Epithelial cell of prostate (primary cell): ENCODE measurements around the gene RNF181.
"Not testable (repeated sequence)": the region's sequence is repeated elsewhere in the genome, so short reads cannot be mapped to it uniquely, and the experiment has no call there.

Source experiments
- DNase-seq: peaks from one replicate; pipeline ENCODE4 v3.0.0-alpha.2; 2011; ENCODE audit warnings: low read depth, low spot score
- H3K27ac ChIP-seq: fragments of 450-650 bp; 2 replicates; pipeline ENCODE4 v1.5.1; 2017; ENCODE audit warnings: mild to moderate bottlenecking

RNF181 gene

GRCh38 chr2:85593023-85593422, 2.5 kb upstream of the RNF181 start:
- no peak overlapping the region for H3K27ac ChIP-seq
- DNase-seq, result no peak

DNA sequence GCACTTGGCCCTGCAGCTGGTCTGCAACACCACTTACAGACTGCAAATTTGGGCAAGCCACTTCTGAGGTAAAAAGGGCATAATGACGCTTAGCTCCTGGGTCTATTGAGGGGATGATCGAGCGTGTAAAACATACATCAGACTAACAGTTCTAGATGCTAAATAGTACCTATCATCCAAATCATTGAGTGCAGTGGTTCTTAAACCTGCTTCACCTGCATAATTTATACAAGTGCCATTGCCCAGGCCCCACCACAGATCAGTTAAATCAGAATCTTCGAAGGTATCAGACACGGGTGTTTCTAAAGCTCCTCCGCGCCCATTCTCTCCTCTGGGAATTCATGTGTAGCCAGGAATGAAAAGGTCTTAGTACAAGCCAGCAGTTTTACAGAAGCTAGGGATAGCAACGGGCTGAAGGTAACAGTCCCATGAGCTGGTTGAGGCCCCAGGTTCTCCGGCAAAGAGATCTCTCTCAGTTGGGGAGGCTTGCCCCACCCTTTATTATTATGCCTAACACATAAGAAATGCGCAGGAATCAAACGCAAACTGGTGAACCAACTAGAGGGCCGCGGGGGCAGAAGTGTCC, 737 bp upstream of the RNF181 start:
- DNase-seq, result no peak
- peak overlapping the region; percentile 82 for H3K27ac ChIP-seq

GRCh38 chr2:85596026-85596333, 435 bp downstream of the RNF181 start:
- DNase-seq, result no peak
- peak overlapping the region; percentile 82 for H3K27ac ChIP-seq

GRCh38 chr2:85596486-85597143, 1.1 kb downstream of the RNF181 start:
- DNase-seq, result no peak
- H3K27ac ChIP-seq, result no peak overlapping the region

DNA sequence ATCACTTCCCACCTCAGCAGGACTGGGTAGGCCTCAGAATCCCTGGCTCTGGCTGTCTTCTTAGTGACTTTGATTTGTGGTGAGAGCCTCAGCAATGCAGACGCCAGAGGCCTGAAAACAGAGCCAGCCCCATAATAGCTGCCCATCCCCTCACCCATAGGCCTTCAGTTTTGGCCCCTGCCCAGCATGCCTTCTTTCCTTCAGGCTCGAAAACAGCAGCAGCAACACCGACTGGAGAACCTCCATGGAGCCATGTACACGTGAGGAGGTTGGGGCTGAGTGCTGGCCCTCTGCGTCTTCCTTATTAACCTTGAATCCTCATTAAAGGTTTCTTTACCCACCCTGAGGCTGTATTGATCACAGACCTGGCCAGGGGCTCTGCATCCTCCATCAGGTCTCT, 1.7 kb downstream of the RNF181 start:
- H3K27ac ChIP-seq, result no peak overlapping the region
- no peak for DNase-seq

- DNase-seq, result no peak
- H3K27ac ChIP-seq, result no peak overlapping the region
These were observed 3.2 kb downstream of the RNF181 start for GRCh38 chr2:85598594-85599340.

DNA sequence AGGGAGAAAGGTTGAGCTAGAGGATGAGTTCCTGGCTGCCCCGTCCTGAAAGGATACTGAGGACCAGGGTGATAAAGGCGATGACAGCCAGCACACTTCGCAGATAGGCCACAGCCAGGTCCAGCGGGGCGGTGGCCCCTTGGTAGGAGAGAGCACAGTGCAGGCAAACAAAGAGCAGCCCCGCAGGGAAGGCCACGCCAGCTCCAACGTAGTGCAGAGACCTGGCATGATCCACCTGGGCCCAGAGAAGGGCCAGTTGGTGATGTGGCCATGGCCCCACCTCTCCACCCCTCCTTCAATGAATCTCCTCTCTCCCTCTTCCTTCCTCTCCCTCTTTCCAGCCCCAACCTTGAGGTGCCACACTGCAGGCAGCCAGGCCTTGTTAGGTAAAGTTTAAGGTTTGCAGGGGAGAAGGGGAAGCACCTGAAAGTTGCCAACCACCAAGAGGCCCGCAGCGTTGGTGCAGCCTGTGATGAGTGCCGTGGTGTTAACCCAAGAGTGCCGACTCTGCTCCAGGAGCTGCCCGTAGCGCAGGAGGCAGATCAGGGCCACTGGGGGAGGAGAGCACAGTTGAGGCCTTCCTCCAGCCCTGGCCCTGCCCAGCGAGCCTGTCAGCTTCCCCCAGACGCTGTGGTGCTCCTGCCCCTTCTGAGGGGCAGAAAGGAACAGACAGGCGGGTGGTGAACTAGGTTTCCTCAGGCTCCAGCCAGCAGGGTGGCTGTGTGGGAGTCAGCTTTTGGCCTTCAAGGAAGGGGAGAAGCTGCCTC, 4.1 kb downstream of the RNF181 start:
- H3K27ac ChIP-seq, result no peak overlapping the region
- DNase-seq, result no peak

DNA sequence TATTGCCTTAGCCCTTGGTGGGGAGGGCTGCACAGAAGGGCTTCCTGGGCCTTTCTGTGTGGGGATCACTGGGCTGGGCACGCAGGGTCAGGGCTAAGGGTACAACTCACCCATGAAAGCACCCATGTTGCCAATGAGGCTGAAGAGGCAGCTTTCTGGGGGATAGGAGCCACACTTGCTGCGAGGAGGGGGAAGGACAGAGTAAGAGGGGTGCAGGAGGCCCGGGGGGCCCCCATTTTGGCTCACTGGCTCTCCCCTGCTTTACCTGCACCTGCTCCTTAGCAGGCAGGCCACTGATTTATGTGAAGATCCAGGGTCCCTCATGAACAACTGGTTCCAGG, 4.7 kb downstream of the RNF181 start:
- no peak overlapping the region for H3K27ac ChIP-seq
- DNase-seq, result no peak

DNA sequence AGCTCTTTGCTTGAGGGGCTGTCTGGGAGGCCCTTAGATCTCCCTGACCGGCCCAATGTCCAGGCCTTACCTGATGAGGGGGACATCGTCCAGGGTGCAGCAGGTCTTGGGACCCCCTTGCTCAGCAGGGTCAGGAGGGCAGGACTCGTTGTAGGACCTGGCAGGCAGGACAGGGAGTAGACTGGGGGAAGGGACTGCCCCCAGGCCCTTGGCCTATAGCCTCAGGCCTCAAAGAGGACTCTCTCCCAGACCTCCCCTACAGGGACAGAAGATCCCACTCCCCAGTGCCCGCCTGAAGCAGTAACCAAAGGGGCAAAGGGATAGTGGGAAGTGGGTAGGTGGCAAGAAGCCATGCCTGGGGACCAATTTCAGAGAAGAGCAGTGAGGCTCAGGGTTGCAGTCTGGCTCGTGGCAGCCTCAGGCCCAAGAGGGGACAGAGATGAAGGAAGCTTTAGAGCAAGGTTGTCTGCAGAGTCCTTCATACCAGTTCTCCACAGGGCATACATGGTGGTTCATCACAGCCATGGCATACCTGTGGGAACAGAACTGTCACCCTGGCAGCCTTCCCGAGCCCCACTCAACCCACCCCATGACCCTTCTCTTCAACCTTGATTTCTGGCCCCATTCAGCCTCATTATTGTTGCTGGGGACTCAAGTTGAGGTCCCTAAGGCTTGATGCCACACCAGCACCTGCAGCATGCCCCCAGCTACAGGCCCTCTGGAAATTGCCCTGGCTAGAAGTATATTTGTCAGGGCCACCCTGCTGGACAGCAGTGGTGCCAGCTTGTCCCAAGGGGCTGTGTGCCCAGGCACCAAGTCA, 5.6 kb downstream of the RNF181 start:
- no peak overlapping the region for H3K27ac ChIP-seq

DNA sequence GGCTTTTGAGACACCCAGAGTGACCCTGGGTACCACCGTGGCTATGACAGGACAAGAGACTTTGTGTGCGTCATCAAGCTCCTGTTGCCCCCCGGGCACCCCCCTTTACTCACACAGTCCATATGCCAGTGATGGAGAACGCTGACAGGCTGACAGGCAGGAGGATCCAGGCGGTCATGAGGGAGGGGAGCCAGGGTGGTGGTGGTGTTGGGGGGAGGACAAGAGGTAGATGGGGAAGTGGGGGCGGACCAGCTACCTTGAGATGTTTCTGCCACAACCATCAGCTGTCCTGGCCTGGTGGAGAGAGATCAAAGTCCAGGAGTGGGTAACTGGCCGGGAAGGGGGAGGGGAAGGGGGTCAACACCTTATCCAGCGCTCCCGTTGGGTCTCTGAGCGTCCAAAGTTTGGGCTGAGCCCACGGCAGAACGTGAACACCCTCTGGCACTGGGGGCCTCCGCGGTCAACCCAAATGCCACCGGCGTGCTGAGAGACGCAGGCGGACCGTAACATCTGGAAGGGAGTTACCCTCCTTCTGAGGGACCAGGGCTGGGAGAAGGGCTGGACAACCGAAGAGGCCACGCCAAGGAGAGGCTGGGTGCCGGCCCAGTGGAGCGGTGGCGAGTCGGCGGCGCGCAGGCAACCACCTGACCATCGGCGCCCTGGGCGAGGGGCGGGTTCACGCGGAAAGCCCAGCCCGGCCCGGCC, 6.4 kb downstream of the RNF181 start:
- H3K27ac ChIP-seq, result peak overlapping the region; percentile 60
- no peak for DNase-seq

More for the DNA sequence above, 5.6 kb downstream of the RNF181 start:
- no peak for DNase-seq

DNA sequence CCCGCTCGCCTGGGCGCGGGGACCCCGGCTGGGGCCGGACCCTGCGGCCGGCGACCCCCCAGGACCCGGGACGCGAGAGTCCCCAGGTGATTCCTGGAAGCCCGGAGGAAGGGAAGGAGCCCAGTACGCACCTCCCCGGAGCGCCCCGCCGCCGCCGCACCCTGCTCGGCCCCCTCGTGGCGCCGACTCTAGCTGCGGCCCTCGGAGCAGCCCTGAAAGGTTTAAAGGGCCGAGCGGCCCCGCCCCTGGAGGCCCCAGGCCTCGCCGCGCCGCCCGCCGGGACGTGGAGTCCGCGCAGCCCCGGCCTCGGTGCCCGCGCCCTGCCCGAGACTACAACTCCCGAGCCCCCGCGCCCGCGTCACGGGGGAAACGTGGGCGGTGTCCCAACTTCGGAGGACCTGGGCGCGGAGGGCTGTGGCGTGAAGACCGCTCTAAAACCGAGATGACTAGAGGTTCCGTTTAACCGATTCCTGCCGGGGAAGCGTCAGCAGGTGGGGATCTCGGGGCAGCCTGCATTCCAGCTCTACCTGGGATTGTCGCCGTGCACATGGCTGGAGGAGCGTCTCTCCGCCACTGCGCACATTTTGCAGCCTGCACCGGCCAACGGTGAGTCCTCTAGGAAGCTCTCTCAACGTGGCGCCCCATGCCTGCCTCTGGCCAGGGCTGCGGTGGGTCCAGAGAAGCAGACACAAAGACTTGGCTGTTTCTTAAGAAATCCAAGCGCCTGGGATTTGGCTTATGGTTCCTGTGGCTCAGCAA, 7.1 kb downstream of the RNF181 start, which contains the start of gene TMEM150A:
Gene TMEM150A, minus strand, starts transcription at position 223 of the 759 bp plus-strand sequence. CDS start 750 bp downstream, outside the sequence.
- H3K27ac ChIP-seq, result peak within 1 kb of the TSS; percentile 60
- DNase-seq, result no peak

DNA sequence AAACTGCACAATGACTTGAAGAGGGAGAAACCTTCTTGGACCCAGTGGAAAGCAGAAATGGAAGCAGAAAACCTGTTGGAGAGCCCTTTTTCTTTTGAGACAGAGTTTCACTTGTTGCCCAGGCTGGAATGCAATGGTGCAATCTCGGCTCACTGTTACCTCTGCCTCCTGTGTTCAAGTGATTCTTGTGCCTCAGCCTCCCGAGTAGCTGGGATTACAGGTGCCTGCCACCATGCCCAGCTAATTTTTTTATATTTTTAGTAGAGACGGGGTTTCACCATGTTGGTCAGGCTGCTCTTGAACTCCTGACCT, 8.5 kb downstream of the RNF181 start:
- DNase-seq, result not testable (repeated sequence)
- H3K27ac ChIP-seq, result peak overlapping the region; percentile 60

- no peak for DNase-seq
- H3K27ac ChIP-seq, result peak overlapping the region; percentile 60
These were observed 9.2 kb downstream of the RNF181 start for GRCh38 chr2:85604568-85605339.

DNA sequence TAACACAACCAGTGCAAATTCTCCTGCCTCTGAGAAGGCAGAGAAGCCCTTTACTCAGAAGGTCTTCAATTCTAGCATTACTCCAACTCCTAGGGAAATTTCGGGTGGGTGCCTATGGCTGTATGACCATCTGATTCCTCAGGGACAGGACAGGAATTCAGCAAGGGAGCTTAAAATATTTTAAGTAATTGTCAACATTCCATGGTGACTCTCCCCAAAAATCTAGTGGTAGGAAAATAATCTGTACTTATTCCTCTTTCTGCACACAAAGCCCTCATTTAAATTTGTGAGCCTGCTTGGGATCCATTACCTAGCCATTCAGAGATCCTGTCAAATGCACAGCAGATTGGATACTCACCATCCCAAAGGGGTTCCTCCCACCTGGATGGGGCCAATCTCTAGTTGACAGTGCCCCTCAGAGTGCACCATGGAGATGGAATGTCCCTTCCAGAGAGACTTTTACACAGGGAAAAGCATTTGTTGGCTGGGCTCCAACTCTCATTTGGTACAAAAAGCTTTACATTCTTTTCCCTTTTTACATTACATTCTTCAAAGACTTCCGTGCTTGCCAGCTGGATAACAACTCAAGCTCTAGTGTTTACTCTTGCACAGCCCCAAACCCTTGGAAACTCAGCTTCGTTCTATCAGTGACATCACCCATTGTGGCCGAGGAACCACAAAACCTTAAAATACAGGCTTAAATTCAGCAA, 10.0 kb downstream of the RNF181 start:
- DNase-seq, result no peak

GRCh38 chr2:85606116-85606455, 10.5 kb downstream of the RNF181 start:
- peak overlapping the region; percentile 60 for H3K27ac ChIP-seq
- no peak for DNase-seq

More for the DNA sequence above, 10.0 kb downstream of the RNF181 start:
- peak overlapping the region; percentile 60 for H3K27ac ChIP-seq

GRCh38 chr2:85607268-85608215, 12.0 kb downstream of the RNF181 start:
- no peak for DNase-seq
- H3K27ac ChIP-seq, result peak overlapping the region; percentile 15
